Liver (tissue), 3 donors: ENCODE data around the gene TRAPPC6A.

Source experiments
- ATF3 ChIP-seq: IDR thresholded peaks from 2 replicates; pipeline ENCODE4 v1.6.1; 2016; ENCODE audit warnings: antibody characterized with exemption
- EGR1 ChIP-seq, 2 donors: IDR thresholded peaks; 2 replicates each; pipeline ENCODE4 v1.6.1; 2016 to 2018; ENCODE audit warnings: antibody characterized with exemption in 2 of 2, low read depth in 2 of 2
- JUND ChIP-seq, 2 donors: IDR thresholded peaks; 2 replicates each; pipeline ENCODE4 v1.6.1; 2016; ENCODE audit warnings: antibody characterized with exemption in 2 of 2
- REST ChIP-seq: IDR thresholded peaks from 2 replicates; pipeline ENCODE4 v1.6.1; 2016; ENCODE audit warnings: antibody characterized with exemption, mild to moderate bottlenecking
- YY1 ChIP-seq: IDR thresholded peaks from 2 replicates; pipeline ENCODE4 v1.6.1; 2016; ENCODE audit warnings: antibody characterized with exemption, mild to moderate bottlenecking
- ZBTB33 ChIP-seq: IDR thresholded peaks from 2 replicates; pipeline ENCODE4 v1.6.1; 2016; ENCODE audit warnings: antibody characterized with exemption
- TF ChIP-seq, protein P1 (sequence below): fragments of 150-350 bp; IDR thresholded peaks from 2 replicates; pipeline ENCODE4 v1.5.1; 2017; ENCODE audit warnings: improper control_type of control experiment, low read depth, low read length; ENCODE audit not compliant: missing input control
- TF ChIP-seq, protein P2 (sequence below): IDR thresholded peaks from 2 replicates; pipeline ENCODE4 v1.6.1; 2016; ENCODE audit warnings: antibody characterized with exemption
- donor health status: healthy.
- donor health status: healthy.

GRCh38 chr19:45137179-45137761 is 40.8 kb downstream of the TRAPPC6A start:
- no peak for TF ChIP-seq REST
- TF ChIP-seq, protein P1, sequence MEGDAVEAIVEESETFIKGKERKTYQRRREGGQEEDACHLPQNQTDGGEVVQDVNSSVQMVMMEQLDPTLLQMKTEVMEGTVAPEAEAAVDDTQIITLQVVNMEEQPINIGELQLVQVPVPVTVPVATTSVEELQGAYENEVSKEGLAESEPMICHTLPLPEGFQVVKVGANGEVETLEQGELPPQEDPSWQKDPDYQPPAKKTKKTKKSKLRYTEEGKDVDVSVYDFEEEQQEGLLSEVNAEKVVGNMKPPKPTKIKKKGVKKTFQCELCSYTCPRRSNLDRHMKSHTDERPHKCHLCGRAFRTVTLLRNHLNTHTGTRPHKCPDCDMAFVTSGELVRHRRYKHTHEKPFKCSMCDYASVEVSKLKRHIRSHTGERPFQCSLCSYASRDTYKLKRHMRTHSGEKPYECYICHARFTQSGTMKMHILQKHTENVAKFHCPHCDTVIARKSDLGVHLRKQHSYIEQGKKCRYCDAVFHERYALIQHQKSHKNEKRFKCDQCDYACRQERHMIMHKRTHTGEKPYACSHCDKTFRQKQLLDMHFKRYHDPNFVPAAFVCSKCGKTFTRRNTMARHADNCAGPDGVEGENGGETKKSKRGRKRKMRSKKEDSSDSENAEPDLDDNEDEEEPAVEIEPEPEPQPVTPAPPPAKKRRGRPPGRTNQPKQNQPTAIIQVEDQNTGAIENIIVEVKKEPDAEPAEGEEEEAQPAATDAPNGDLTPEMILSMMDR, result no peak
- no peak for TF ChIP-seq YY1
- no peak for TF ChIP-seq ATF3
- TF ChIP-seq JUND (IDR thresholded peaks at IDR 0.05), result no peak
- TF ChIP-seq, protein P2, sequence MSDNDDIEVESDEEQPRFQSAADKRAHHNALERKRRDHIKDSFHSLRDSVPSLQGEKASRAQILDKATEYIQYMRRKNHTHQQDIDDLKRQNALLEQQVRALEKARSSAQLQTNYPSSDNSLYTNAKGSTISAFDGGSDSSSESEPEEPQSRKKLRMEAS, result no peak
- no peak for TF ChIP-seq EGR1 (IDR thresholded peaks at IDR 0.05; ENCODE audit: low read depth in 2 of 2)
- no peak for TF ChIP-seq ZBTB33
